Spleen (tissue), 11 donors: ENCODE data around the gene NCBP3. TPM values are rescaled to one million over a fixed set of nuclear protein-coding genes. Genes with fewer than 3 reads are reported as not detected.
A peak's percentile ranks its signal among the peaks of the same experiment; 100 is the strongest.

Experiments
- DNase-seq: peaks from one replicate; pipeline ENCODE4 v3.0.0-alpha.2; 2020
- H3K27ac ChIP-seq, 8 donors: fragments of 200-600 bp; sonication (generic) in 7 of 8; 1 replicate in 4 of 8; 2 replicates in 4 of 8; pipeline versions ENCODE4 v1.5.0 to v1.8.0; 2016 to 2021; ENCODE audit warnings: inconsistent platforms in 4 of 8, mild to moderate bottlenecking in 4 of 8, moderate library complexity in 1 of 8
- H3K27me3 ChIP-seq, 7 donors: fragments of 200-600 bp; sonication (generic) in 6 of 7; replicated peaks in 1 of 7; 1 replicate in 4 of 7; 2 replicates in 3 of 7; pipeline versions ENCODE4 v1.5.0 to v1.8.0; 2016 to 2021; ENCODE audit warnings: inconsistent platforms in 3 of 7, mild to moderate bottlenecking in 1 of 7
- H3K36me3 ChIP-seq, 6 donors: fragments of 200-600 bp; sonication (generic) in 5 of 6; 1 replicate in 4 of 6; 2 replicates in 2 of 6; pipeline versions ENCODE4 v1.5.0 to v1.8.0; 2016 to 2021; ENCODE audit warnings: inconsistent platforms in 2 of 6
- H3K4me1 ChIP-seq, 6 donors: fragments of 200-600 bp; sonication (generic) in 5 of 6; 1 replicate in 3 of 6; 2 replicates in 3 of 6; pipeline versions ENCODE4 v1.5.0 to v1.8.0; 2016 to 2021; ENCODE audit warnings: inconsistent platforms in 3 of 6
- H3K4me3 ChIP-seq, 8 donors: fragments of 200-600 bp; sonication (generic) in 7 of 8; 1 replicate in 4 of 8; 2 replicates in 4 of 8; pipeline versions ENCODE4 v1.5.0 to v1.8.0; 2016 to 2021; ENCODE audit warnings: inconsistent platforms in 4 of 8, mild to moderate bottlenecking in 4 of 8, moderate library complexity in 2 of 8
- H3K9me3 ChIP-seq, 8 donors: fragments of 200-600 bp; sonication (generic) in 7 of 8; 1 replicate in 4 of 8; 2 replicates in 4 of 8; pipeline versions ENCODE4 v1.5.0 to v1.8.0; 2016 to 2021; ENCODE audit warnings: inconsistent platforms in 4 of 8
- CTCF ChIP-seq, 11 experiments: fragments of 200-600 bp in 7 of 11; fragments of 450-650 bp in 4 of 11; sonication (generic) in 4 of 11; IDR thresholded peaks in 8 of 11; conservative IDR thresholded peaks in 3 of 11; 1 replicate in 7 of 11; 2 replicates in 4 of 11; pipeline versions ENCODE4 v1.4.0 to v1.8.0; 2016 to 2021; ENCODE audit warnings: antibody characterized with exemption in 11 of 11, inconsistent platforms in 4 of 11, mild to moderate bottlenecking in 1 of 11
- POLR2A ChIP-seq, 3 donors: fragments of 450-650 bp; IDR thresholded peaks; one replicate each; pipeline ENCODE4 v1.5.1; 2017; ENCODE audit warnings: antibody characterized with exemption in 3 of 3, mild to moderate bottlenecking in 1 of 3
- POLR2AphosphoS5 ChIP-seq, 3 donors: sonication (generic); formaldehyde crosslinking; IDR thresholded peaks; one replicate each; pipeline ENCODE4 v1.5.1; 2017; ENCODE audit warnings: antibody characterized with exemption in 3 of 3
- WGBS, 5 donors: extraction: QIAGEN DNeasy Blood & Tissue Kit in 3 of 5; methylation state at CpG; one replicate each; pipeline versions ENCODE4 v1.1.5 to v1.1.7; 2013 to 2018; 5-methylcytosine and 5-hydroxymethylcytosine counted together
- intact Hi-C: fragments of 100-400 bp; cut with DNase I; formaldehyde crosslinking; loops from one replicate; pipeline ENCODE4 v1.15.0; 2023; ENCODE audit warnings: low total_unique reads
- polyA plus RNA-seq, 3 donors: library from polyadenylated mRNA; stranded (reverse); fragments of 200-250 nt; gene quantifications; one replicate each; pipeline ENCODE4 v1.2.1, GENCODE V29; 2013
- total RNA-seq, 7 donors: library from RNA; depleted of rRNA in 3 of 7; stranded (reverse); fragments of >200 nt in 3 of 7; fragmentation: NEBNext Ultra II Directional in 4 of 7; extraction: Animal tissue kit (Norgen Biotek cat#: 25700) in 4 of 7; gene quantifications; one replicate each; pipeline versions ENCODE4 v1.1.0 to v1.2.1, GENCODE V29; 2016 to 2021
- donor health status: healthy with polysubstance abuse.
- donor health status: DM: no; HTN: no; CAD: no; lungs with moderate emphysema.
- donor health status: DM: no; HTN: no; CAD: no.
- donor health status: Bipolar disorder and iron deficiency.
- donor health status: healthy.
- donor health status: DM: no; HTN: no; CAD: no.
- donor health status: DM: yes; HTN: yes; CAD: no.

The NCBP3 gene
- total and polyA plus RNA-seq, 10 donors, result 13.0 to 43.9 (median 32.6) TPM

GRCh38 chr17:3808701-3809100, 37.3 kb downstream of the NCBP3 start:
- no peak for DNase-seq
- no peaks in the 10 kb centered on the region for H3K27me3 ChIP-seq
- 80 to 93% (median 86%) methylated on average over 7 of the region's 7 CpGs for WGBS, 5 donors
- no peaks in the 10 kb centered on the region for H3K9me3 ChIP-seq
- H3K4me3 ChIP-seq, result no peak overlapping the region
- intact Hi-C loops, result no loop called here
- H3K27ac ChIP-seq, result no peak overlapping the region
- peaks cover 0 to 31% (median 9%) of the 10 kb centered on the region in 6 donors for H3K4me1 ChIP-seq
- TF ChIP-seq POLR2A (IDR thresholded peaks at IDR 0.05), result no peak
- H3K36me3 ChIP-seq, result peaks cover 0 to 87% (median 59%) of the 10 kb centered on the region in 6 donors

- no peaks in the 10 kb centered on the region for H3K9me3 ChIP-seq
- peaks cover 0 to 56% (median 30%) of the 10 kb centered on the region in 6 donors for H3K36me3 ChIP-seq
- 70 to 100% (median 96%) methylated on average over 5 of the region's 5 CpGs for WGBS, 5 donors
- peak overlapping the region in 1 of 8 donors; percentile 81 for H3K27ac ChIP-seq
- H3K27me3 ChIP-seq, result no peaks in the 10 kb centered on the region
- H3K4me3 ChIP-seq, result no peak overlapping the region
- intact Hi-C loops, result no loop called here
- DNase-seq, result no peak
- peaks cover 0 to 54% (median 27%) of the 10 kb centered on the region in 6 donors for H3K4me1 ChIP-seq
- TF ChIP-seq CTCF (IDR thresholded peaks at IDR 0.05 in 8 of 11, conservative IDR thresholded peaks at IDR 0.05 in 3 of 11) (no peak), POLR2AphosphoS5 (IDR thresholded peaks at IDR 0.05) (no peak), POLR2A (IDR thresholded peaks at IDR 0.05) (no peak)
These were observed 40.5 kb downstream of the NCBP3 start for GRCh38 chr17:3805581-3805980.

- Histone ChIP-seq H3K4me1 (peaks cover 0 to 54% (median 32%) of the 10 kb centered on the region in 6 donors), H3K4me3 (peak overlapping the region in 1 of 8 donors; percentile 3), H3K36me3 (peaks cover 0 to 45% (median 21%) of the 10 kb centered on the region in 6 donors), H3K27me3 (no peaks in the 10 kb centered on the region), H3K27ac (peak overlapping the region in 4 of 8 donors; percentile 59 to 83 (median 77)), H3K9me3 (no peaks in the 10 kb centered on the region)
- WGBS, 5 donors, result 38 to 62% (median 61%) methylated on average over 6 of the region's 6 CpGs
- TF ChIP-seq POLR2A (IDR thresholded peaks at IDR 0.05), result no peak
- TF ChIP-seq POLR2AphosphoS5 (IDR thresholded peaks at IDR 0.05), result no peak
- TF ChIP-seq CTCF (IDR thresholded peaks at IDR 0.05 in 8 of 11, conservative IDR thresholded peaks at IDR 0.05 in 3 of 11), result no peak
- DNase-seq, result no peak
- intact Hi-C loops, result no loop called here
These were observed 41.5 kb downstream of the NCBP3 start for GRCh38 chr17:3804503-3804931.

GRCh38 chr17:3803308-3803640, 42.8 kb downstream of the NCBP3 start:
- Histone ChIP-seq H3K27ac (peak overlapping the region in 6 of 8 donors; percentile 59 to 83 (median 69)), H3K4me1 (peaks cover 1 to 67% (median 44%) of the 10 kb centered on the region in 6 donors), H3K36me3 (peaks cover 0 to 33% (median 11%) of the 10 kb centered on the region in 6 donors), H3K4me3 (peak overlapping the region in 1 of 8 donors; percentile 1), H3K27me3 (no peaks in the 10 kb centered on the region), H3K9me3 (no peaks in the 10 kb centered on the region)
- 47 to 78% (median 65%) methylated on average over 5 of the region's 5 CpGs for WGBS, 5 donors
- TF ChIP-seq CTCF (IDR thresholded peaks at IDR 0.05 in 8 of 11, conservative IDR thresholded peaks at IDR 0.05 in 3 of 11) (no peak), POLR2A (IDR thresholded peaks at IDR 0.05) (no peak), POLR2AphosphoS5 (IDR thresholded peaks at IDR 0.05) (no peak)
- DNase-seq, result no peak
- intact Hi-C loops, result no loop called here
